Skin epidermis (tissue), 12 donors: ENCODE data around the gene LRP2.
"Not testable (repeated sequence)": the region's sequence is repeated elsewhere in the genome, so short reads cannot be mapped to it uniquely, and the experiment has no call there.

Source experiments
- H3K27ac ChIP-seq, 21 experiments: fragments of 200-600 bp; sonication (generic) in 11 of 21; one replicate each; pipeline ENCODE4 v1.5.0; 2020; ENCODE audit warnings: mild to moderate bottlenecking in 3 of 21, inconsistent platforms in 2 of 21, moderate library complexity in 2 of 21
- H3K4me3 ChIP-seq, 7 experiments: fragments of 200-600 bp; sonication (generic) in 2 of 7; one replicate each; pipeline ENCODE4 v1.5.0; 2020; ENCODE audit warnings: inconsistent platforms in 2 of 7, mild to moderate bottlenecking in 2 of 7, moderate library complexity in 1 of 7

The LRP2 gene

GRCh38 chr2:169349535-169349934, 12.8 kb downstream of the LRP2 start:
- H3K4me3 ChIP-seq = no peak overlapping the region
- H3K27ac ChIP-seq = no peak overlapping the region

GRCh38 chr2:169348321-169349024, 13.9 kb downstream of the LRP2 start:
- H3K4me3 ChIP-seq = no peak overlapping the region
- H3K27ac ChIP-seq = no peak overlapping the region

GRCh38 chr2:169345486-169346437, 16.6 kb downstream of the LRP2 start:
- H3K27ac ChIP-seq = no peak overlapping the region
- H3K4me3 ChIP-seq = no peak overlapping the region

DNA sequence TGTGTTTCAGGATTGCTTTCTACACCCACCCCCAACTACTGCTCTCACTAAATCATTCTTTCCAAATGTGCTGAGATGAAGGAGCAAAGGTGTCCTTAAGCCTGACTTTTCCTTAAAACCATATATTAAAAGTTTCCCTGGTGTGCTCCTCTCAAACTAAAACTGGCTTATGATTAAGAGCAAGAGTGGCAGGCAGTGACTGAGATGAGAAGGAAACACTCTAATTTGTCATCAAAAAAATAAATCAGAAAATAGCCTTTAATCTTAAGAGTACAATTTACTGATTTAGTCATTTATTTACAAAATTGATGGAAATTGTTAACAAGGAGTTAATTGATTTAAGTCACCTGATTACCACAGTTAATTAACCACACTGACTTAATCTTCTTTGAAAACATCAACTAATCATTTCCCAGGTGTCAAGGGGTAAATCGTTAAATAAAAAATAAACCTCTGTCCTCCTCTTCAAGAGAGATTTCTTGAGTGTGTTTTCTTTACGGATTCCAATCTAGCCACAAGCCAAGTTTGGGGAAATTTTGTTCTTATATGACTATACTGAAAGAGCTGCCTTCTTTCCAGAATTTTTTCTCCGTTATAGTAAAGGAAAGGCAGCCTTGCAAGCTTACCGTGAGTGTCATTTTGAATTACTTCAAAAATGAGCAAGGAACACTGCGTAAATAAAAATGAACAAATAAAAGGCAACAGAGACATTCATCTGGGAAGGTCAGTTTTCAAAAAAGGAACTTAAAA, 17.4 kb downstream of the LRP2 start:
- Histone ChIP-seq H3K27ac (no peak overlapping the region), H3K4me3 (no peak overlapping the region)

- H3K27ac ChIP-seq = no peak overlapping the region
- H3K4me3 ChIP-seq = no peak overlapping the region
These were observed 19.1 kb downstream of the LRP2 start for GRCh38 chr2:169343202-169343601.

DNA sequence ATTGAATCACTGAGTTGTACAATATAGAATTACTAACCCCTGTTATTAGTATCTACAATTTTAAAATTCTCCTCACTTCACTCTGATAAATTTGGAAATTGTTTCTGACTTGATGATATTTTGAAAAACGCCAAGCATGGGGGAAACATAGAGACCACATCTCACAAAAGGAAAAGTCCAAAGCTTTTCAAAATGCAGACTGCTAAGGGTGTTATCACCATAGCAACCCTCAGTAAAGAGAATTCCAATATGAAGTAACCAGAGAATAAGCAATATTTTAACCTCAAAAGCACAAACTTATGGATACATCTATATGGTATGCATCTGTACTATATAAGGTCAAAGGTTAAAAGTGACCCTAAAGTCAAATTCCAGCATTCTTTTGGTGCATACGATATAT, 22.7 kb downstream of the LRP2 start:
- Histone ChIP-seq H3K4me3 (no peak overlapping the region), H3K27ac (no peak overlapping the region)

- Histone ChIP-seq H3K4me3 (no peak overlapping the region), H3K27ac (no peak overlapping the region)
These were observed 25.6 kb downstream of the LRP2 start for GRCh38 chr2:169336695-169337094.

DNA sequence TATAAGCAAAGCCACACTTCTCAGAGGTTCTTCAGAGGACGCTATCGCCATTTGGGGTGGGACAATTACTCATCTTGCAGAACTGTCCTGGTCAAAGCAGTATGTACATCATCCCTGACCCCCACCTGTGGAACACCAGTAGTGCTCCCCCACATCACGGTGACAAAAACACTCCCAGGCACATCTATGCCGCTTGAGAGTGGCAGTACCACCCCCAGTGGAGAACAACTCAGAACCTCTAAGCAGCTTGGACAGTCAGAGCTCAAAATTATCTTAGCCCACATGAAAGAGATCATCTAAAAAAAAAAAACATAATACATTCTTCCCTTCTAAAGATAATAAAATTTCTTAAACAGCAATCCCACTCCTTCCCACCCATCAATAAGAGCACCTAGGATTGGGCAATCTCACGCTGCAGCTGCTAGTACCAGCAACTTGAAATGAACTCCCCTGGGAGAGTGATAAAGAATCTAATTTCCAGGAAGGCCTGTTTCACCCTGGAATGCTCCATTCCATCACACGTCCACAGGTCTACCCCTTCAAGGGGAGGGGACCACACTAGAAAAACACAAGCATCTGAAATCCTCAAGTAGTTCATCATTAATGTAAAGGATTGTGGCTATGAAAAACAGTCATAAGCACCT, 31.7 kb downstream of the LRP2 start:
- H3K27ac ChIP-seq = no peak overlapping the region
- no peak overlapping the region for H3K4me3 ChIP-seq

DNA sequence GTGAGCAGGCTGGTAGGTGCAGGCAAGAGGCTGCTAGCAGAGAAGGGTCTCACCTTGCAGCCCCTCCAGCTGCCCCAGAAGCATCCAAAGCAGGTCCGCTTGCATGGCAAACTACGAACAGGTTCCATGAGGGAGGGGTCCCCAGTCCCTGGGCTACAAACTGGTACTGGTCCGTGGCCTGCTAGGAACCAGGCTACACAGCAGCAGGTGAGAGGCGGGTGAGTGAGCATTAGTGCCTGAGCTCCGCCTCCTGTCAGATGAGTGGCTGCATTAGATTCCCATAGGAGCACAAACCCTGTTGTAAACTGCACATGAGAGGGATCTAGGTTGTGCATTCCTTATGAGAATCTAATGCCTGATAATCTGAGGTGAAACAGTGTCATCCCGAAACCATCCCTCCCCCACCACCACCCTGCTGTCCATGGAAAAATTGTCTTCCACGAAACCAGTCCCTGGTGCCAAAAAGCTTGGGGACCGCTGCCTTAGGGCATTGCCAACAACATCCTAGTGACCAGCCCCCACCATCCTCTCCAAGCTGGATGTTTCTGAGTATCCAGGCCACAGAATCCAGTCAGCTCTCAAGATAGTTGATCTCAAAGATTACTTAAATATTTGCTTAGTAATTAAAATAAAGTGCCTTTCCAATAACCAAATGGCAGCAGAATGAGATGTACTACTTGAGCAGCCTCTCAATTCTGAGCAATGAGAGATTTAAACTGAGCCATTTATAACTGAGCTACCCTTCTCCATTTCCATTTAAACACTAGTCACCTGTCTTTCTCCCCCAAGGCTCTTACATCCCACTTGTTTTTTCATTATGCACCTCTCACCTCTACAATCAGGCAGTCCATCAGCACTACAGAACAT, 32.4 kb downstream of the LRP2 start:
- no peak overlapping the region for H3K4me3 ChIP-seq
- H3K27ac ChIP-seq = no peak overlapping the region

GRCh38 chr2:169328785-169329184, 33.5 kb downstream of the LRP2 start:
- no peak overlapping the region for H3K27ac ChIP-seq
- no peak overlapping the region for H3K4me3 ChIP-seq

GRCh38 chr2:169327837-169328236, 34.5 kb downstream of the LRP2 start:
- not testable (repeated sequence) for H3K4me3 ChIP-seq, H3K27ac ChIP-seq

DNA sequence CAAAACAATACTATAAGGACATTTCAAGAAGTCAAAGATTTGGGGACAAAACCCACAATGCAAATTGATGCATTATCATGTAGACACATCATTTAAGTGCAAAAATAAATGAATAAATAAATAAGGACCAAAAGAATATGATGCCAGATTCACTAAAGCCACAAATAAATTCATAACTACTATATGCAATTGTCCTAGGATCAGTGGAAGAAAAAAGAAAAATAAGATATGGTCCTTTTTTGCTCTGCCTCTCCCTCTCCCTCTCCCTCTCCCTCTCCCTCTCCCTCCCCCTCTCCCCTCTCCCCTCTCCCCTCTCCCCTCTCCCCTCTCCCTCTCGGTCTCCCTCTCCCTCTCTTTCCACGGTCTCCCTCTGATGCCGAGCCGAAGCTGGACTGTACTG, 36.4 kb downstream of the LRP2 start:
- not testable (repeated sequence) for H3K4me3 ChIP-seq, H3K27ac ChIP-seq

DNA sequence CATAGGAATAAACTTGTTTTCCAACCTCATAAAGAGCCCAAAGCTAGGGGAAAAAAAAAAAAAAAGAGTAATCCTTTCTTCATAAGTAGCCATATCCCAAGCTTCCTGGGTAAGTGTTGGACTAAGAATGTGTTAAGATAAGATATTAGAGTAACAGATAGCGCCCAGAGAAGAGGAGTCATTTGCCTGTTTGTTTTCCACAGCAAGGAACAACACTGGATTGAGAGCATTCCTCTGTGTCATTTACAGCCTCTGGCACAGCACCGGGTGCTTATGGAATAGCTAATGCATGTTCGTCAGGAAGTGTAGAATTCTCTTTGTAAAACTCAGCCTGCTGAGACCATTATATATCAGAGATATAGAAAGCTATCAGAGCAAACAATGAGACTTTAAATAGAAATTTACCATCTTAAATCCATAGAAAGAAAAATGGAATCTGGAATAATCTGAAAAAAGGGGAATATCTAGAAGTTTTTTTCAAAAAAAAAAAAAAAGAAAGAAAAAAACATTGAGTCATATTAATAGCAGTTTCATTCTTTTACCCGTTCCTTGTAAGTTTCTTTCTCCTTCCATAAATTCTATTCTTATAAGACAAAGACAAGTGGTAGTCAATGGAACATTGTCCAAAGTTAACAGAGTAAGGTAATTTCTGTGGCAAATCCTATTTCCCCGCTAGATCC, 37.6 kb downstream of the LRP2 start:
- no peak overlapping the region for H3K27ac ChIP-seq
- H3K4me3 ChIP-seq = no peak overlapping the region

GRCh38 chr2:169323841-169324240, 38.5 kb downstream of the LRP2 start:
- Histone ChIP-seq H3K4me3 (no peak overlapping the region), H3K27ac (no peak overlapping the region)

DNA sequence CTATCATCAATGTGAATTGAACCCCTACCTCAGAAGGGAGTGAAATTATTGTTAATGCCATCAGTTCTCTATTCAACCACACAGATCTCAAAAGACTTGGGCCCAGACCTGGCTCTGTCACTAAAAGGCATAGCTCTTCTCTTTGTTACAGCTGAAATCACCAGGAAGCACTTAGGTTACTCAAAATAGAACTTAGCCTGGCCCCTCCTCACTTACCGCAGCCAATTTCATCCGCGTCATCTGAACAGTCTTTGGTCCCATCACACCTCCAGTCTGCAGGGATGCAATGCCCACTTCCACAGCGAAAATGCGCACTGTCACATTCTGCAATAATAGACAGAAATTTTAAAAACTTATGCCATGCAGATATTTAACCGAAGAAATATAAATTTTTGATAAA, 41.8 kb downstream of the LRP2 start:
- no peak overlapping the region for H3K27ac ChIP-seq
- no peak overlapping the region for H3K4me3 ChIP-seq

GRCh38 chr2:169315357-169315756, 47.0 kb downstream of the LRP2 start:
- no peak overlapping the region for H3K27ac ChIP-seq
- H3K4me3 ChIP-seq = no peak overlapping the region

DNA sequence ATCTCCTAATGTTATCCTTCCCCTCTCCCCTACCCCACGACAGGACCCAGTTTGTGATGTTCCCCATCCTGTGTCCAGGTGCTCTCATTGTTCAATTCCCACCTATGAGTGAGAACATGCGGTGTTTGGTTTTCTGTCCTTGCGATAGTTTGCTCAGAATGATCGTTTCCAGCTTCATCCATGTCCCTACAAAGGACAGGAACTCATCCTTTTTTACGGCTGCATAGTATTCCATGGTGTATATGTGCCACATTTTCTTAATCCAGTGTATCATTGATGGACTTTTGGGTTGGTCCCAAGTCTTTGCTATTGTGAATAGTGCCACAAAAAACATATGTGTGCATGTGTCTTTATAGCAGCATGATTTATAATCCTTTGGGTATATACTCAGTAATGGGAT, 54.0 kb downstream of the LRP2 start:
- H3K4me3 ChIP-seq, H3K27ac ChIP-seq: not testable (repeated sequence)

DNA sequence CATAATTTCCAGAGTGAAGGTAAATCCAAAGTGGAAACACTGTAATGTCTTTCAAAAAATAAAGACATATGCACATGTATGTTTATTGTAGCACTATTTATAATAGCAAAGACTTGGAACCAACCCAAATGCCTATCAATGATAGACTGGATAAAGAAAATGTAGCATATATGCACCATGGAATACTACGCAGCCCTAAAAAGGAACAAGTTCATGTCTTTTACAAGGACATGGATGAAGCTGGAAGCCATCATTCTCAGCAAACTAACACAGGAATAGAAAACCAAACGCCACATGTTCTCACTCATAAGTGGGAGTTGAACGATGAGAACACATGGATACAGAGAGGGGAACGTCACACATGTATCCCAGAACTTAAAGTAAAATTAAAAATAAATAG, 57.6 kb downstream of the LRP2 start:
- not testable (repeated sequence) for H3K4me3 ChIP-seq, H3K27ac ChIP-seq
